Stimulated activated CD4-positive, alpha-beta T cell treated with anti-CD3 and anti-CD28 coated beads, Interleukin-4, amount 100 ng/mL, for 24 hours (primary cell): ENCODE data around the gene SYTL3.
"Not testable (repeated sequence)": the region's sequence is repeated elsewhere in the genome, so short reads cannot be mapped to it uniquely, and the experiment has no call there.

Experiments
- DNase-seq: peaks from one replicate; pipeline ENCODE4 v3.0.0-alpha.2; 2020

The SYTL3 gene

DNA sequence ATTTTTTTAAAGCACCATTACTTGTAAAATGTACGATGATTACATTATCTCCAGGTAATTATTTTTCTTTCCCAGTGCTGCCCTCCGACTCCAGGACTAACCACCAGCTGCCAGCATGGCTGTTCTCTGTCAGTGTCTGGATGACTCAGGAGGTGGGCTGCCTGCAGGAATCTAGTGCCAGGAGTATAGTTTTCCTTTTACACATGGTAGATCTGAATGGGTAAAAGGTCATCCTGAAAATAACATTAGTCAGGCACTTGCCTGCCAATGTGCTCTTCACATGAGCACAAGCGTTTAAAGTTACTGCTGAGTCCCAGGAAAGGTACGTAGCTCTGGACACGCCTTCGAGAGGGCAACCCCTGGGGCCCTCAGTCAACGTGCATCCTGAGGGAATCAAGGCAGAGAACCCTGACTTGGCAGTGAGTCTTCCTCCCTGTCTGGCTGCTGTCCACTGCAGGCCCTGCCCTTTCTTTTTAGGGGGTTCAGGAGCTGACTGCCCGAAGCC lies 7.7 kb upstream of the SYTL3 start:
- DNase-seq, result no peak

DNA sequence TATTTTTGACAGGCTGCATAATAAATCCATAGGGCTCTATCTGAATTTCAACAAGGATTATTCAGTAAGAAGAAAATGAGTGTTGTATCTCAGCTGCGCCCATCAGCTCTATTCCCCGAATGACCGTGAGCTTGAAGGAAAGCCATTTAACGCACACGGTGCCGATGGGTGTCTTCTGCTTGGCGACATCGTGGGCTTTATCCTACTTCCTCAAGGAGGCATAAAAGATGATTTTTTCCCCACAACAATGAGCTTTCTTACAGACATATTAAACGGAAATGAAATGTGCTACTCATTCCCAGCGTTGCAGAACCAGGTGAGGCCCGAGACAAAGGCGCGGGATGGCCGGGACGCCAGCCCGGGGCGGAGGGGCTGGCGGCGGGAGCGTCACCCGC lies 6.0 kb upstream of the SYTL3 start:
- no peak for DNase-seq

DNA sequence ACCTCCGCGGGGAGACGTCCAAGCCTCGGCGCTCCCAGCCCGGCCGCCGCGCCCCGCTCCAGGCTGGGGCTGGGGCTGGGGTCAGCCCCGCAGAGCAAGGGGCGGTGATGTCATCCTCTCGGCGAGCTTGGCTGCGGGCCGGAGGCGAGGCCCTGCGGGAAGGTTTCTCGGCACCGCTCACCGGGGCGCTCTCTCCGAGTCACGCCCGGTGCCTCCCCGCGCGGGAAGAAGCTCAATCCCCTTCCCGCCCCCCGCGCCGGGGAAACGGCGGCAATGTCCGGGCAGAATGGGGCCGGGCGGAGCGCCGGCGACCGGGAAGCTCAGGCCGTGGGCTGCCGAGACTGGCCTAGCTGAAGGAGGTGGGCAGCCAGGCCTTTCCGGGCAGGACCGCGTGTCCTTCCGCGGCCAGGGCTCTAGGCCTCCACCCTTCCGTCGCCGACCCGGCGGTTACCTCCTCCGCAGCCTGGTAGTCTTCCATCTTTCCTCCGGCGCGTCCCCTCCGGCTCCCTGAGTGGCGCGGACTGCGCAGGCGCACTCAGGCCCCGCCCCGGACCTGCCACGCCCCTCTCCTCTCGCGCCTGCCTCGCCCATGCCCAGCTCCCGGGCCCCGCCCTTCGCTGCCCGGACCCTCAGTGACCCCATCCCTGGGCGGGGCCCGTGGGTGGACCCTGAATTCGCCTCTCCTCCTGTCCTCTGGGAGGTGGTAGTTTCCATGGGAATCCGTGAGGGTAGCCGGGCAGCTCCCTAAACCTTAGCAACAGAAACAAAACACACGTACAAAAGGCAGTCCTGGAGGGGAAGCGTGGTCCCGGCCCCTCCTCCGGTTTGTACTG lies 5.4 kb upstream of the SYTL3 start, which contains the start of gene DYNLT1:
TSS of gene DYNLT1 (minus strand) at position 513 of the 833 bp plus-strand sequence. CDS start at position 478, 35 bp downstream.
- peak; percentile 89 for DNase-seq

DNA sequence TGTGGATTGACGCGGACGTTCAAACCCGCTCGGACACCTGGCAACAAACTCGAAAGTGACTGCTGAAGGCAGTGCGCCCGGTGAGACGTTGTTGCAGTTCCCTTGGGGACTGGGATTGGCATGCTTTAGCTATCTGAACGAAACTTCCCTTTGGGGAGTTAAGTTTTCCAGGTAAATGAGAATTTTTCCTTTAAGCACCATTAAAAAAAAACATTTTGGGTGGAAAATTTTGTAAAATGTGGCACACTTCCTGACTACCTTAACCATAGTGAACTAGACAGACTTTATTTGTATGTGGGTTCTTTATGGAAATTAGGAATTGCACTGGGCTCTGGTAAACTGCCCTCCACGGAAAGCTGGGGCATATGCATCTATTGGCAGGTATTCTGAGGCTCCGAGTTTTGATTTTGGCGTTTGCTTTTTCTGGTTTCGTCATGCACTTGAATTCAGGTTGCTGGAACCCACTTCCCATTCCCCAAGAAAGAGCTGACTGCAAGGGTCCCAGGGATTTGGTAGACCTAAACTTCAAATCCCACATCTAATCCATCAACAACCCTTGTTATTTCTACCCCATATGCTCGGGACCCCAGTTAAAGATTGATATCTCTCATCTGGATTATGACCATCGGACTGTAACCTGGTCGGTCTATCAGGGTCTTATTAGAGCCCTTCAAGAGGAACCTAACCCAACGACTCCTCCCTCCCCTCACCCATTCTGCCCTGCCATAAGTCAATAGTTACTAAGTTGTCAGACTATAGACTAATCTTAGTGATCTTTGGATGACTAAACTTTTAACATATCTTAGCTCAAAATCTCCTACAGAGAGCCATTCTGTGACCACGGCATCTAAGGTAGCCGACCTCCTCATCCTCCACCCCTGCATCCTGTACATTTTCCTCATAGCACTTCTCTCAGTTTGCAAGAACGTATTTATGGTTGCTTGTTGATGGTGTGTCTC lies 4.5 kb upstream of the SYTL3 start:
- no peak for DNase-seq

DNA sequence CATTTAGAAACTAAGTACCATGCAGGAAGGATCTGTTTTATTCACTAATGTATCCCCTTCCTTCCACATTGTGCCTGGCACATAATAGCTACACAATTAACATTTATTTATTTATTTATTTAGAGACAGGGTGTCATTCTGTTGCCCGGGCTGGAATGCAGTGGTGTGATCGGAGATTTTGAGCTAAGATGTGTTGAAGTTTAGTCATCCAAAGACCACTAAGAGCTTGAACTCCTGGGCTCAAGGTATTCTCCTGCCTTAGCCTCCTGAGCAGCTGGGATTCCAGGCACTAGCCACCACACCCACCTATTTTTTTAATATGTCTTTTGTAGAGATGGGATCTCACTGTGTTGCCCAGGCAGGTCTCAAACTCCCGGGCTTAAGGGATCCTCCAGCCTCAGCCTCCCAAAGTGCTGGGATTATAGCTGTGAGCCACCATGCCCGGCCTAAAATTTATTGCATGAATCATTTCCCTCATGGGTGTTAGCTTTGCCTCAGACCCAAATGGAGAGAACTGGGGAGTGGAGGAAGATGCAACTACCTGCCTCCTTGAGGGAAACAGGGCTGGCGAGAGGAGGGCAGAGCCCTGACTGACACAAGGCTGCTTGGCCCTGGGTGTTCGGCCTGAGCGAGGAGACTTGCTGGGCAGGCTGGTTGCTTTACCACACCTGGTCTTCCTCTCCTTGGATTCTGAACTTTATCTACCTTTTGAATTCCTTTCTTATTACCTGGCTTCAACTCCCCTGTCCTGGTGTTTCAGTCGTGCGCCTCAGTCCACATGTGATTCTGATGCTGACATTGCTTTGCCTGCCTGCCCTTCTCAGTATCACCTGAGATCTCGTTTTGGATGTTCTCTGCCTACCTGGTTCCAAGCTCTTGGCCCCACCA lies 3.6 kb upstream of the SYTL3 start:
- no peak for DNase-seq

DNA sequence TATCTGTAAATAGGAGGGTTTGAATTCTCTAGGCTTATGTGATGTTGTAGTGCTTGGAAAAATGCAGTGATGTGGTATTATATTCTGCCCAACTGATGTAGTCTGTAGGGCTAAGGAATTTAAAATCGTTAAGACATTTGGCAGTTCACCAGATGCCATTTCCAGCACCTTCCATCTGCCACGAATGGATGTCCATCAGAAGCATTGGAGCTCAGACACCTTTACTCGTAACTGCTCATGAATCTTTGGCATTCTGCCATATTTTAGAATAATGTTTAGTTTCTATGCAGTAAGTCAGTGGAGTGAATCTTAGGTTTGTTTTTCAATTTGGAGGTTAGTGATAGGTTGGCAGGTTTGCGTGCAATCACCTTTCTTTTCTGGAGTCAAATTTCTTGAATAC lies 2.4 kb upstream of the SYTL3 start:
- no peak for DNase-seq

DNA sequence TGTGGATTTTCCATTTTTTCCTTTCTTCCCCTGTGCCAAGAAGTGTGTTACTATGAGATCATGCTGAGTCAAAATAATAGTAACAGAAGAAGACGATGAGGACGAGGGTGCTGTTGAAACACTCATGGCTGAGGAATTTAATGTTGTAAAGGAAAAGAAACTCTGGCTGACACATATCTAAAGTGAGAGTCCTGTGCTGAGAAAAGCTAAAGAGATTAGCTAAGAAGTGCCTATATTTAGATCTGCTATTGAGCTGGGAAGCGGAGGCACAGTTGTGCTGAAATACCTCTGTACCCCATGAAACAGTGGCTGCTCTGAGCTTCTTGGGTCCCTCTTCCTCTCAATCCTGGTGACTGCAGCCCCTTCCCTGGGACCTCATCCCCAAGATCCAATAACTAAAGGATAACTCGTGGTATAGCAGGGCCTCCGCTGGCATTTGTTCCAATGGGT lies 1.1 kb upstream of the SYTL3 start:
- peak; percentile 40 for DNase-seq

DNA sequence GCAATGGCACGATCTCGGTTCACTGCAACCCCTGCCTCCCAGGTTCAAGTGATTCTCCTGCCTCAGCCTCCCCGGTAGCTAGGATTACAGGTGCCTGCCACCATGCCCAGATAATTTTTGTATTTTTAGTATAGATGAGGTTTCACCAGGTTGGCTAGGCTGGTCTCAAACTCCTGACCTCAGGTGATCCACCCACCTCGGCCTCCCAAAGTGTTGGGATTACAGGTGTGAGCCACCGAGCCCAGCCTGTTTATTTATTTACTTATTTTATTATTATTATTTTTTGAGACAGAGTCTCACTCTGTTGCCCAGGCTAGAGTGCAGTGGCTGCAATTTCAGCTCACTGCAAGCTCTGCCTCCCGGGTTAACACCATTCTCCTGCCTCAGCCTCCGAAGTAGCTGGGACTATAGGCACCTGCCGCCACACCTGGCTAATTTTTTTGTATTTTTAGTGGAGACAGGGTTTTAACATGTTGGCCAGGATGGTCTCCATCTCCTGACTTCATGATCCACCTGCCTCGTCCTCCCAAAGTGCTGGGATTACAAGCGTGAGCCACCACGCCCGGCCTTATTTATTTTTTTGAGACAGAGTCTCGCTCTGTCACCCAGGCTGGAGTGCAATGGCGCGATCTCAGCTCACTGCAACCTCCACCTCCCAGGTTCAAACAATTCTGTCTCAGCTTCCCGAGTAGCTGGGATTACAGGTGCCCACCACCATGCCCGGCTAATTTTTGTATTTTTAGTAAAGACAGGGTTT lies 2.3 kb downstream of the SYTL3 start:
- not testable (repeated sequence) for DNase-seq

DNA sequence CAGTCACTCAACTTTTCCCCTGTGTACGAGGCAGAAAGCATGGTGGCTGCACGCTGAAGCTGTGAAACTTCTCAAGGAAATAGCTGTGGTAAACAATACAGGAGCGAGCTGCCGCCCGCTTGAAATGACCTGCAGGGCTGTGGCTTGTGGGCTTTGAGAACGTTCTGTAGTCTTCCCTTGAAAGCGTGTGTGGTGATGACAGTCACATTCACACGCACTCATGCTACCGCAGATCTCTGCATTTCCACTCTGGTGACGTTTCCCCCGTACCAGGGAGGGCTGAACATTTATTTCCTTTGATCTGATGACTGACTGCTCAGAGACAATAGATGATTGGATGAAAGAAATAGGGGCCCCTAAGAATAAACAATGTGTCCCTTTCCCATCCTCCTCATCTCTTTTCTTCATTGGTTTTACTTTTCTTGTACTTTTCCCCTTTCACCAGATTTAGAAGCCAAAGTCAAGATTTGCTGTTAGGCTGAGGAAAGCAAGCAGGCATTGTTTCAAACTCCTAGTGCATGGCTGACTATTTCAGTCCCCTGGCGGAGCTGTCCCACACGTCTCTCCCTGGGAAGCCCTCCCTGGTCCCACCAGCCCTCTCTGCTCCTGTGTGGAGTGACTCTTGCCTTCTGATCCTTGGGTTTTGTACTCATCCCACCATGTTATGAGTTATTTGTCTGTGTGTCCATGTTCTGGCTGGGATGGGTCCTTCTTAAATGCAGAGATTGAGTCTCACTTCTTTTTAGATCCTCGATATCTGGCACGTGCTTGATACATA lies 3.9 kb downstream of the SYTL3 start:
- DNase-seq, result peak; percentile 91

DNA sequence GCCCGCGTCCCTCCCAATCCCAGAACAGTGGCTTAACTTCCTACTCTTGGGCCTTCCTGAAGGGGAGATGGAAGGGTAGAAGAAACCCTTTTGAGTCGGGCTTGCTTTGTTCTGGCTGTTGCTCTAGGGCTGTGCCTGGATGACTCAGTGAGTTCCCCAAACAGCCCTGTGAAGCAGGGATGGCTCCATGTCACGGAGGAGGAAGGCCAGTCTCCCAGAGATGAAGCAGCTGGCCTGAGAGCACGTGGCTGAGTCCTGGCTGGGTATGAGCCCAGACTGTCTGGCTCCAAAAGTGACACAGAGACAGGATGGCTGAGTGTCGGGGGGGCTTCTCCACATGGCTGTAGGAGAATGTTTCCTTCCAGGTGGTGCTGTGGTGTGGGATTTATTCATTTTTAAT lies 4.6 kb downstream of the SYTL3 start:
- no peak for DNase-seq

DNA sequence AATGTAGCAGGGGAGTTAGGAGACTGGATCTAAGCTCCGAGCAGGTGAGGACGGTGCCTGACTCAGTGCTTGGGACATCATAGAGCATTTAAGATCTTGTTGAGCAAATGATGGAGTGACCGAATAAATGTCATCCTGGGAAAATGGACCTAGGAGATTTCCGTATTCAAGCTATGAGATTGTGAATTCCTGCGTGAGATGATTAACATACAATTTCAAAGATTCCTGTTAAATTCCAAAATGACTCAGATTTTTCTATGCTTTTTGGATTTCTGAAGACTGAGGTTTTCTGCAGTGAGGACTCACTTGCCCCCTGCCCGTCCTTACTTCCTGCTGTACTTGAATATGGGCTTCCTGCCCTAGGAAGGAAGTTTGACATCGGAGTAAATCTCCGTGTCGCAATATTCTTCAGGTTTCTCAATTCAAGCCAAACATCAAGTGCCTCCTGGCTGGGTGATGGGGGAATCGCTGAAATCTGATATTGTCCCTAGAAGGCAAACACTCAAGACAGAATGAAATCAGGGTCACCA lies 5.2 kb downstream of the SYTL3 start:
- DNase-seq, result no peak

DNA sequence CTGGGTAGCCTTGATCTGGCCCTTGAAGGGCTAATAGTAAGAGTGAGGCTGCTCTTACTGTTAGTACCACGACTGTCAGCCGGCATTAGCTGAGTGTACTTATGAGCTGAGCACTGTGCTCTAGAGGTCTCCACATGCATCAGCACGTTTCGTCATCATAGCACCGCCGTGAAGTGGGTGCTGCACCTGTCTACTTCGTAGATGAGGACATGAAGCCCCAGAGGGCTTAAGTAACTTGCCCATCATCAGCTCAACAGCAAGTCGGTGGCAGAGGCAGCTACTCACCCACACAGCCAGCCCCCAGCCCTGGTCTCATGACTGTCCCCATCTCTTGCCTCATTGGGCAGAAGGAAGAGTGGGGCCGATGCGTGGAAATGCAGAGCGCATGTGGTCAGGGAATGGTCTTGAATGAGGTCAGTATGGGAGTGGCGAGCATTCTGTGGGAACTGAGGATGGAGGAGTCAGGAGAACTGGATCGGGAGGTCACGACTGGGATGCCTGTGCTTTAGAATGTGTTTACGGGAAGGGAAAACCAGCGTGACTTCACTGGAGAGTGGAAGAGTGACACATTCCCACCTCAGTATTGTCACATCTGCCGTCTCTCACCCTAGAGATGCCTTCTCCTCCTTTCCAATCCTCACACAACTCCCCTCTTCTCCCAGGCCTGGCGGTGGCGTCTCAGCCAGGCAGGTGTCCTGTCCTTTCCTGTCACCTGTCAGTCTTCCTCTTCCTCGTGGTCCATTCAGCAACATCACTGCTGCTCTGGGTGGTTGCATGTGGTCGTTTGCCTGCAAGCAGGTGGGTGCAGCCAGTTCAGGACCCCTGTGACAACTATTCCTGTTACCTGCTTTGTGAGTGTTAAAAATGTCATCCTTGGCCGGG lies 6.0 kb downstream of the SYTL3 start:
- DNase-seq, result no peak

DNA sequence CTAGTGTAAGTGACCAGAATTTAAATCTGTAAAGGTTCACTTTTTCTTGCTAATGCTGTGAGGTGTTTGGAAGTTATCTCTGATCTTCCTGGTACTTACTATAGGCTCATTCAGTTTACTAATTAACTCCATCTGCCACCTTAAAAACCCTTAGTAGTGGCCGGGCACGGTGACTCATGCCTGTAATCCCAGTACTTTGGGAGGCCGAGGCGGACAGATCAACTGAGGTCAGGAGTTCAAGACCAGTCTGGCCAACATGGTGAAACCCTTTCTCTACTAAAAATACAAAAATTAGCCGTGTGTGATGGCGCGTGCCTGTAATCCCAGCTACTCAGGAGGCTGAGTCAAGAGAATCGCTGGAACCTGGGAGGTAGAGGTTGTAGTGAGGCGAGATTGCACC lies 7.1 kb downstream of the SYTL3 start:
- DNase-seq, result not testable (repeated sequence)

DNA sequence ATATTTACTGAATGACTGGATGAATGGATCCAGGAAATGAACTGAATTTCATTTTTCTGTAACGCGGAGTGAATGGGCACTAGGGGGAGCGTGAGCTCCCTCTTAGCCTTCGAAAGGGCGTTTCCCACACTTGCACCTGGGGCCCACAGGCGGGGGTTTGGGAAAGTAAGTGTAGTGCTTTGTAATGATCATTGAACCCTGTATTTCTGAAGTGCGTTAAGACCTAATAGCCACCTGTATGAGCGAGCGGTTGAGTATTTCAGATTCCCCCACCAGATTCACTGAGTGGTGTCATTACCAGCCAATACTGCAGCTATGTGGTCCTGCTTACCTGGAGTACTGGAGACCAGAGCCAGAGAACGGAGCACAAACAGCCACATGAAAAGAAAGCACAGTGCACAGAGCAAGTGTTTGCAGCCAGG lies 10.5 kb downstream of the SYTL3 start:
- peak; percentile 51 for DNase-seq

DNA sequence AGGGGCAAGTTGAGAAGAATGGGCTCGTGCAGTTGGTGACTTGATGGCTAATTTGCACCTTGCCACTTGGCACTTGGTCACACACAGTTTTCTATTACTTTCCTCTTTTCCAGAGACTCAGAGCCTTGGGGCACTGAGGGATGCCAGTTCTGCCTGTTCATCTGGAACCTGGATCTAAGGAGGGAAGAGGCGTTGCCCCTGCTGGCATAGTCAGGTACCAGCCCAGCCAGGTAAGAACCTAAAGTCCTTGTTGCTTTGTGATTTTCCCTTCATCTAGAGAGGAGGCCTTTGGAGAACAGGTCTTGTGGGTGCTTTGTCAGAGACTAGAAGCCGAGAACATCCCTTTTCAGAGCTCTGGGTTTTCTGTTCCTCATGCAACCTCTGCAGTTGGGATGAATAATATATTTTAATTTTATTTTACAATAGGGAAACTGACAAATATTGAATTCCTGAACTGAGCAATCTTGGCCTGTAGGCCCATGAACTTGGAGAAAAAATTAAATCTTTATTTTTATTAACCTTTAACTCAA lies 11.4 kb downstream of the SYTL3 start:
- DNase-seq, result no peak

DNA sequence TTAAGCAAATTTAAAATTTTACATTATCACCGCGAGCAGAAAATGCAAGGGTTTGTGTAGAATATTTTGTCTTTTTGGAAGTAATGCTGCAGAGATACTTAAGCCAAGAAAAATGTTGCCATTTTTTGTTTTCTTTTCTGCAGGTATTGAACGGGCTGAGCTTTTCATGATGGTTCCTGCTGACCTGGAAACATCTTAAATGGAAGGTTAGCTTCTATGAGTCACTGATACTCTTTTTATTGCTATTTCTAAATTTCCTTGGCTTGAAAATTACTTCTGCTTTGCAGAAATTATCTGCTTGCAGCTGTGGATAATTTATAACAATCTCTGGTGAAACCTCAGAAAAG lies 12.7 kb downstream of the SYTL3 start:
- DNase-seq, result no peak

DNA sequence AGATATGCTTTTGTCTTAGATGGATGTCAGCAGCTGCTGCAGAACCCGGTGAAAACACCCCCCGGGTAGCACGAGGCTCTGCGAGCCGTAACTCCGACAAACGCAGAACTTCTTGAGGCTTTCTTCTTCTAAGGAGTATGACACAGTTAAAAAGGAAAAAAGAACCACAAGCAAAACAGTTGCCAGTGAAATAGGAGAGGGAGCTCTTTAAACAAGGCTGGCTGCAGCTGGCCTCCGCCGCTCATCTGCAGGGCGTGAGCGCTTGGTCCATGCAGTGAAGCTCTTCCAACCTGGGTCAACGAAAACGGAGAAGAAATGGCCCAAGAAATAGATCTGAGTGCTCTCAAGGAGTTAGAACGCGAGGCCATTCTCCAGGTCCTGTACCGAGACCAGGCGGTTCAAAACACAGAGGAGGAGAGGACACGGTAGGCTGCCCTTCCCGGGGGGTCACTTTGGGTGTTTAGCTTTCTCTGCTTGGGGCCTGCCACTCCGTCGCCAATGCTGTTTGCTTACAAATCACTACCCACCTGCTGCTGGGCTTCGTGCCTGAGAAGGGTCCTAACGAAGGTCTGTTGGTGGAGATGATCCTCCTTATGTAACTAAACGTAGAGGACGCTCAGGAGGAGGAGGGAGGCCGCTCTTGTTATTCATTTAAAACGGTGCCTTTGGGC lies 13.2 kb downstream of the SYTL3 start:
- no peak for DNase-seq

DNA sequence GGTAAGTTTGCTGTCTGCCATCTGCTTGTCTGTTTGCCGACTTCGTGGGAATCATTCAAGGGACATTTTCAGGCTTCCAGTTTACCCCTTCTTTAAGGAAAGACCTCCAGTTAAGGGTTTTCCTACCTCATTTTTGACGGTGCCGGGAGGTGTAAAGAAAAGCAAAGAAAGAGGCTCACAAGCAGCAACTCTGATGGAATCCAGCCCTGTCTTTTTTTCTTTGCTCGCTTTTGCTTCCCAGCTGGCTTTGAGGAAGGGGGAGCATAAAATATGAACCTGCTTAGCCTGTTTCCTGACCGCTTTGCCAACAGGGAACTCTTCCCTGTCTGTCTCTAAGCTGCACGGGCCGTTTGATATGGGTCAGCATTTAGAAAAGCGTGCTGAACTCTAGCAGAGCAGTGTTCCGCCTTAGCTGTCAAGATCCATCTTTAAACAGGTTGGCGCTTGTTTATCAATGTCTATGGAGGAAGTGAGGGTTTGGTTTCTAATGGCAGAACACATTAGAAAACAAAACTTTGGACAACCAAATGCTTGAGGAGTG lies 13.8 kb downstream of the SYTL3 start:
- no peak for DNase-seq
